Endodermal cell (in vitro differentiated cells): ENCODE results near the gene TTC19. TPM values are rescaled to one million over a fixed set of nuclear protein-coding genes. Genes with fewer than 3 reads are reported as not detected.

Source experiments
- DNase-seq: peaks from one replicate; pipeline ENCODE4 v3.0.0-alpha.2; 2017
- H3K27ac ChIP-seq: 2 replicates; pipeline ENCODE4 v1.5.1; 2013; ENCODE audit warnings: mild to moderate bottlenecking, low read depth, low read length, moderate library complexity
- H3K27me3 ChIP-seq: 2 replicates; pipeline ENCODE4 v1.6.1; 2013; ENCODE audit warnings: mild to moderate bottlenecking, low read length, moderate library complexity; ENCODE audit not compliant: insufficient read depth, control insufficient read depth, poor library complexity, severe bottlenecking
- H3K36me3 ChIP-seq: 2 replicates; pipeline ENCODE4 v1.7.0; 2013; ENCODE audit warnings: mild to moderate bottlenecking, low read length, moderate library complexity; ENCODE audit not compliant: control insufficient read depth, insufficient read depth
- H3K4me1 ChIP-seq: one replicate; pipeline ENCODE4 v1.7.0; 2013; ENCODE audit warnings: low read length; ENCODE audit not compliant: control insufficient read depth, insufficient read depth
- H3K4me3 ChIP-seq: 2 replicates; pipeline ENCODE4 v1.5.1; 2013; ENCODE audit warnings: mild to moderate bottlenecking, low read length, moderate library complexity
- H3K9ac ChIP-seq: 2 replicates; pipeline ENCODE4 v1.6.1; 2013; ENCODE audit warnings: mild to moderate bottlenecking, low read length, moderate library complexity; ENCODE audit not compliant: poor library complexity, severe bottlenecking; ENCODE audit errors: extremely low read depth
- H3K9me3 ChIP-seq: 2 replicates; pipeline ENCODE4 v1.6.1; 2013; ENCODE audit warnings: mild to moderate bottlenecking, low read length, moderate library complexity; ENCODE audit not compliant: control insufficient read depth
- H3K27ac Mint-ChIP-seq: 2 replicates; pipeline ENCODE4 v1.8.0; 2020; ENCODE audit warnings: mixed read lengths
- H3K27me3 Mint-ChIP-seq: 2 replicates; pipeline ENCODE4 v1.8.0; 2021; ENCODE audit warnings: mild to moderate bottlenecking, mixed read lengths; ENCODE audit not compliant: insufficient read depth
- H3K36me3 Mint-ChIP-seq: 2 replicates; pipeline ENCODE4 v1.8.0; 2020; ENCODE audit warnings: low read depth, mixed read lengths
- H3K4me1 Mint-ChIP-seq: 2 replicates; pipeline ENCODE4 v1.8.0; 2020; ENCODE audit warnings: mixed read lengths
- H3K4me3 Mint-ChIP-seq: 2 replicates; pipeline ENCODE4 v1.8.0; 2020; ENCODE audit warnings: mild to moderate bottlenecking, moderate library complexity, mixed read lengths
- H3K9me3 Mint-ChIP-seq: 2 replicates; pipeline ENCODE4 v1.8.0; 2020; ENCODE audit warnings: mild to moderate bottlenecking, mixed read lengths
- CTCF ChIP-seq: fragments of 200-600 bp; sonication (generic); conservative IDR thresholded peaks from 2 replicates; pipeline ENCODE4 v1.5.0; 2021; ENCODE audit warnings: antibody characterized with exemption, mild to moderate bottlenecking
- WGBS, 2 experiments: methylation state at CpG; one replicate each; pipeline versions ENCODE4 v1.1.5 to v1.1.7; 2013; ENCODE audit warnings: missing lambda C conversion rate in 2 of 2, mixed read lengths in 1 of 2; ENCODE audit not compliant: insufficient coverage in 1 of 2, insufficient read length in 1 of 2; 5-methylcytosine and 5-hydroxymethylcytosine counted together
- total RNA-seq, 2 donors: library from RNA; stranded (reverse); fragmentation: NEBNext Ultra II Directional in 1 of 2; extraction: Animal tissue kit (Norgen Biotek cat#: 25700) in 1 of 2; gene quantifications; 2 replicates in 1 of 2; 3 replicates in 1 of 2; pipeline ENCODE4 v1.2.1, GENCODE V29; 2021

Gene TTC19
- total RNA-seq, 2 donors from 2014 or later: 48.2 to 53.2 TPM

GRCh38 chr17:15952916-15953790, 46.5 kb upstream of the TTC19 start:
- Mint-ChIP-seq H3K9me3 (peaks cover 4% of the 10 kb centered on the region), H3K4me3 (no peak overlapping the region), H3K36me3 (no peaks in the 10 kb centered on the region), H3K27ac (no peak overlapping the region), H3K4me1 (peaks cover 26% of the 10 kb centered on the region), H3K27me3 (no peaks in the 10 kb centered on the region)
- H3K9ac ChIP-seq: no peak overlapping the region
- H3K9me3 ChIP-seq: no peaks in the 10 kb centered on the region
- no peaks in the 10 kb centered on the region for H3K36me3 ChIP-seq
- no peaks in the 10 kb centered on the region for H3K27me3 ChIP-seq
- TF ChIP-seq CTCF: no peak
- no peak overlapping the region for H3K27ac ChIP-seq
- H3K4me3 ChIP-seq: no peak overlapping the region
- WGBS, 2 experiments: 74 to 81% methylated on average over 15 to 22 of the region's 22 CpGs
- peak; percentile 41 for DNase-seq
- peaks cover 9% of the 10 kb centered on the region for H3K4me1 ChIP-seq

GRCh38 chr17:15954222-15954621, 45.4 kb upstream of the TTC19 start:
- peaks cover 34% of the 10 kb centered on the region for H3K4me1 Mint-ChIP-seq
- H3K36me3 ChIP-seq: no peaks in the 10 kb centered on the region
- no peak overlapping the region for H3K27ac ChIP-seq
- DNase-seq: no peak
- H3K4me3 Mint-ChIP-seq: no peak overlapping the region
- H3K4me3 ChIP-seq: no peak overlapping the region
- TF ChIP-seq CTCF: no peak
- H3K27me3 Mint-ChIP-seq: no peaks in the 10 kb centered on the region
- H3K9me3 Mint-ChIP-seq: peaks cover 4% of the 10 kb centered on the region
- H3K4me1 ChIP-seq: peaks cover 9% of the 10 kb centered on the region
- H3K36me3 Mint-ChIP-seq: no peaks in the 10 kb centered on the region
- H3K9me3 ChIP-seq: no peaks in the 10 kb centered on the region
- H3K27ac Mint-ChIP-seq: no peak overlapping the region
- 87 to 94% methylated on average over 5 of the region's 5 CpGs for WGBS, 2 experiments
- H3K9ac ChIP-seq: no peak overlapping the region
- no peaks in the 10 kb centered on the region for H3K27me3 ChIP-seq

- H3K36me3 Mint-ChIP-seq: no peaks in the 10 kb centered on the region
- H3K36me3 ChIP-seq: no peaks in the 10 kb centered on the region
- H3K27ac Mint-ChIP-seq: no peak overlapping the region
- WGBS, 2 experiments: 90 to 96% methylated on average over 10 to 12 of the region's 14 CpGs
- H3K4me3 ChIP-seq: no peak overlapping the region
- H3K4me1 Mint-ChIP-seq: peaks cover 34% of the 10 kb centered on the region
- no peak overlapping the region for H3K4me3 Mint-ChIP-seq
- H3K27me3 ChIP-seq: no peaks in the 10 kb centered on the region
- no peak for TF ChIP-seq CTCF
- peaks cover 9% of the 10 kb centered on the region for H3K4me1 ChIP-seq
- H3K9me3 Mint-ChIP-seq: peaks cover 4% of the 10 kb centered on the region
- H3K27me3 Mint-ChIP-seq: no peaks in the 10 kb centered on the region
- no peaks in the 10 kb centered on the region for H3K9me3 ChIP-seq
- H3K9ac ChIP-seq: no peak overlapping the region
- H3K27ac ChIP-seq: no peak overlapping the region
- DNase-seq: peak; percentile 61
Measured at GRCh38 chr17:15955793-15956541, 43.7 kb upstream of the TTC19 start.
